HG02678 (cell line): ENCODE results near the gene INSR.
"Not testable (repeated sequence)": the region's sequence is repeated elsewhere in the genome, so short reads cannot be mapped to it uniquely, and the experiment has no call there.

Experiments
- ATAC-seq: cut with Tn5 transposase; IDR thresholded peaks from one replicate; pipeline ENCODE4 v1.9.1; 2021; ENCODE audit warnings: mild to moderate bottlenecking, moderate library complexity; ENCODE audit not compliant: unreplicated experiment

The INSR gene

GRCh38 chr19:7147119-7147675, 147.0 kb downstream of the INSR start:
- ATAC-seq, result not testable (repeated sequence)

GRCh38 chr19:7146086-7146485, 148.1 kb downstream of the INSR start:
- ATAC-seq, result not testable (repeated sequence)

GRCh38 chr19:7145494-7145893, 148.7 kb downstream of the INSR start:
- ATAC-seq, result no peak

GRCh38 chr19:7142771-7143170, 151.4 kb downstream of the INSR start:
- no peak for ATAC-seq

GRCh38 chr19:7140137-7140536, 154.1 kb downstream of the INSR start:
- ATAC-seq, result no peak

- ATAC-seq, result no peak
Measured at GRCh38 chr19:7139095-7139494, 155.1 kb downstream of the INSR start.

GRCh38 chr19:7138402-7138801, 155.8 kb downstream of the INSR start:
- no peak for ATAC-seq

- ATAC-seq, result no peak
Measured at GRCh38 chr19:7137120-7137519, 157.1 kb downstream of the INSR start.

GRCh38 chr19:7132054-7132453, 162.2 kb downstream of the INSR start:
- no peak for ATAC-seq

- no peak for ATAC-seq
Measured at GRCh38 chr19:7130043-7130442, 164.2 kb downstream of the INSR start.

GRCh38 chr19:7126132-7126531, 168.1 kb downstream of the INSR start:
- ATAC-seq, result no peak

- ATAC-seq, result no peak
Measured at GRCh38 chr19:7125221-7125620, 169.0 kb downstream of the INSR start.

- ATAC-seq, result no peak
Measured at GRCh38 chr19:7124782-7125181, 169.4 kb downstream of the INSR start.

- no peak for ATAC-seq
Measured at GRCh38 chr19:7122701-7123100, 171.5 kb downstream of the INSR start.

- no peak for ATAC-seq
Measured at GRCh38 chr19:7120499-7120898, 173.7 kb downstream of the INSR start.

GRCh38 chr19:7119582-7119981, 174.6 kb downstream of the INSR start:
- no peak for ATAC-seq

- ATAC-seq, result no peak
Measured at GRCh38 chr19:7117248-7117647, 177.0 kb downstream of the INSR start.

GRCh38 chr19:7115721-7116120, 178.5 kb downstream of the INSR start:
- ATAC-seq, result no peak

- ATAC-seq, result no peak
Measured at GRCh38 chr19:7113233-7113632, 181.0 kb downstream of the INSR start.

GRCh38 chr19:7112675-7113074, 181.5 kb downstream of the INSR start:
- ATAC-seq, result no peak

- ATAC-seq, result no peak
Measured at GRCh38 chr19:7109678-7110289, 184.4 kb downstream of the INSR start.

- no peak for ATAC-seq
Measured at GRCh38 chr19:7106711-7107657, 187.2 kb downstream of the INSR start.
